ENCODE measurements around the gene CPED1. TPM values are rescaled to one million over a fixed set of nuclear protein-coding genes. Genes with fewer than 3 reads are reported as not detected.

CPED1 gene
- total RNA-seq, 1 donor from 2014 or later: not detected

DNA sequence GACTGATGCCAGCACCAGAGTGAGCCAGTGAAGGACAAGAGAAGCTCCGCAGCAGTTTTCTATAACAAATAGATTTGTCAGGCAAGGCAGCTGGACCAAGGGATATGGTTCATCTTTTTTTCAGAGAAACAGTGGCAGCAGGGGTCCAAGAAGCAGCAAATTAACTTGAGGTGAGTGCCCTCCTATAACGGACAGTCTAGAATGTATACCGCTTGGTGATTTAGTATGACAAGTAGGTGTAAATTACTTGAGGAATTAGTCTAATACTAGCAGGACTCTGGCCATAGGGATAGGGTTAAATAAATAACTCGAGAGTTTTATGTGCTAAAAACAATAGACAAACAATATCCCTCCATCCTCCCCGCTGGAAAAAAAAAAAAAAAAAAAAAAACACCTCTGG is 187.3 kb downstream of the CPED1 start:
- Histone ChIP-seq H3K9ac (no peak overlapping the region), H3K27me3 (no peaks in the 10 kb centered on the region), H3K4me3 (no peak overlapping the region), H3K4me2 (no peak overlapping the region), H3K27ac (no peak overlapping the region), H2AFZ (replicated peaks) (no peak overlapping the region), H4K20me1 (ENCODE audit: low read depth) (no peaks in the 10 kb centered on the region), H3K79me2 (ENCODE audit: low read depth) (no peaks in the 10 kb centered on the region), H3K4me1 (no peaks in the 10 kb centered on the region), H3F3A (ENCODE audit: low read depth) (no peaks in the 10 kb centered on the region), H3K36me3 (no peaks in the 10 kb centered on the region), H3K9me3 (ENCODE audit: low read depth) (no peaks in the 10 kb centered on the region)
- Mint-ChIP-seq H3K4me3 (no peak overlapping the region), H3K27me3 (ENCODE audit: insufficient read depth, low read depth) (no peaks in the 10 kb centered on the region), H3K4me1 (no peaks in the 10 kb centered on the region), H3K27ac (no peak overlapping the region), H3K9me3 (no peaks in the 10 kb centered on the region), H3K36me3 (no peaks in the 10 kb centered on the region)
- TF ChIP-seq, protein P1, sequence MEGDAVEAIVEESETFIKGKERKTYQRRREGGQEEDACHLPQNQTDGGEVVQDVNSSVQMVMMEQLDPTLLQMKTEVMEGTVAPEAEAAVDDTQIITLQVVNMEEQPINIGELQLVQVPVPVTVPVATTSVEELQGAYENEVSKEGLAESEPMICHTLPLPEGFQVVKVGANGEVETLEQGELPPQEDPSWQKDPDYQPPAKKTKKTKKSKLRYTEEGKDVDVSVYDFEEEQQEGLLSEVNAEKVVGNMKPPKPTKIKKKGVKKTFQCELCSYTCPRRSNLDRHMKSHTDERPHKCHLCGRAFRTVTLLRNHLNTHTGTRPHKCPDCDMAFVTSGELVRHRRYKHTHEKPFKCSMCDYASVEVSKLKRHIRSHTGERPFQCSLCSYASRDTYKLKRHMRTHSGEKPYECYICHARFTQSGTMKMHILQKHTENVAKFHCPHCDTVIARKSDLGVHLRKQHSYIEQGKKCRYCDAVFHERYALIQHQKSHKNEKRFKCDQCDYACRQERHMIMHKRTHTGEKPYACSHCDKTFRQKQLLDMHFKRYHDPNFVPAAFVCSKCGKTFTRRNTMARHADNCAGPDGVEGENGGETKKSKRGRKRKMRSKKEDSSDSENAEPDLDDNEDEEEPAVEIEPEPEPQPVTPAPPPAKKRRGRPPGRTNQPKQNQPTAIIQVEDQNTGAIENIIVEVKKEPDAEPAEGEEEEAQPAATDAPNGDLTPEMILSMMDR (IDR thresholded peaks at IDR 0.05): no peak
- no peak for TF ChIP-seq EZH2phosphoT487 (IDR thresholded peaks at IDR 0.05)
- TF ChIP-seq EZH2 (IDR thresholded peaks at IDR 0.05): no peak
- no peak for DNase-seq (ENCODE audit: low spot score)

DNA sequence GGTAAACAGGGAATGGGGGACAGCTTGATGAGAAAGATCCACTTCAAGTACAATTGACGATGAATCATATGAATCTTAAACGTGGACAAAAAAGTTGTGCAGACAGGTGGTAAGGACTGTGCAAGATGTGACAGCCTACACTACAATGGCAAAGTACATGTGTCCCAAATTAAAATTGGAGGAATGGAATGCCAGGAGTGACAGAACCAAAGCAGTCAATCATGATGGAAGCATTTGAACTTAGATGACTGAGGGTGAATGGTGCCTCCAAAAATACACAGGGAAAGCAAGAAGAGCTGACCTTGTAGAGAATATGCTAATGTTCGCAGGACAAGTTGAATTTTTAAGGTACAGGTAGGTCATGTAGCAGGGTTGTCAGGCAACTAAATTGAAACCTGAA is 189.9 kb downstream of the CPED1 start:
- Histone ChIP-seq H3K9me3 (ENCODE audit: low read depth) (no peaks in the 10 kb centered on the region), H3K4me3 (no peak overlapping the region), H3K9ac (no peak overlapping the region), H2AFZ (replicated peaks) (no peak overlapping the region), H4K20me1 (ENCODE audit: low read depth) (no peaks in the 10 kb centered on the region), H3K4me1 (no peaks in the 10 kb centered on the region), H3K36me3 (no peaks in the 10 kb centered on the region), H3K79me2 (ENCODE audit: low read depth) (no peaks in the 10 kb centered on the region), H3K4me2 (no peak overlapping the region), H3F3A (ENCODE audit: low read depth) (no peaks in the 10 kb centered on the region), H3K27me3 (no peaks in the 10 kb centered on the region), H3K27ac (no peak overlapping the region)
- Mint-ChIP-seq H3K36me3 (no peaks in the 10 kb centered on the region), H3K4me3 (no peak overlapping the region), H3K27ac (no peak overlapping the region), H3K27me3 (ENCODE audit: insufficient read depth, low read depth) (peaks cover 2% of the 10 kb centered on the region), H3K4me1 (no peaks in the 10 kb centered on the region), H3K9me3 (no peaks in the 10 kb centered on the region)
- TF ChIP-seq, protein P1 (IDR thresholded peaks at IDR 0.05): no peak
- TF ChIP-seq EZH2phosphoT487 (IDR thresholded peaks at IDR 0.05) (no peak), EZH2 (IDR thresholded peaks at IDR 0.05) (no peak)
- no peak for DNase-seq (ENCODE audit: low spot score)

DNA sequence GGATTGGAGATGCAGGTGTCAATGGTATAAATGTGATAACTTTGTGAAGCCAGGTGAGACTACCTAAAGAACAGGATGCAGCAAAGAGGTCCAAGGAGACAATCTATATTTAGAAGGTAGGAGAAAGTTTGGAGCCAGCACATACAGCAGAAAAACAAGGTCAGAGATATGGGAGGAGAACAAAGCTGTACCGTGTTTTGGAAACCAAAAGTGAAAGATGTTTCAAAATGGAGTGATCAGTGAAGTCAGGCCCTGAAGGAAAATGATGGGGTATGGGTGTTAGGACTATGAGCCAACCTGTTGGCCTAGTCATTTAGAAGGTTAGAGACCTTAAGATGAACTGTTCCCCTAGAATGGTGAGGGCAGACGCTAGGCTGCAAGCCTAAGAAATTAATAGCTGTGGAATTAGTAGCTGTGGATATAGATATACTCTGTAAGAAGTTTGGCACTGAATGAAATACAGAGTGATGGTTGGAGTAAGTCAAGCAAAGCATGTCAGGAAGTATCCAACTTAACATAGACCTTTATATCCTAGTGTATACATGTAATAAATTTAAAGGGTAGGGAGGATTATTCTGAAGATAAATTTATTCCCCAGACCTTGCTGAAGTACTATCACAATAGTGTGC is 190.5 kb downstream of the CPED1 start:
- H3K4me2 ChIP-seq: no peak overlapping the region
- H3K4me3 ChIP-seq: no peak overlapping the region
- H3K4me1 ChIP-seq: no peaks in the 10 kb centered on the region
- H3K27ac Mint-ChIP-seq: no peak overlapping the region
- no peaks in the 10 kb centered on the region for H3K9me3 Mint-ChIP-seq
- DNase-seq (ENCODE audit: low spot score): no peak
- no peaks in the 10 kb centered on the region for H3K79me2 ChIP-seq (ENCODE audit: low read depth)
- H3K9me3 ChIP-seq (ENCODE audit: low read depth): no peaks in the 10 kb centered on the region
- no peak overlapping the region for H3K9ac ChIP-seq
- no peak overlapping the region for H3K27ac ChIP-seq
- H3K4me3 Mint-ChIP-seq: no peak overlapping the region
- H3K36me3 Mint-ChIP-seq: no peaks in the 10 kb centered on the region
- H3F3A ChIP-seq (ENCODE audit: low read depth): no peaks in the 10 kb centered on the region
- H4K20me1 ChIP-seq (ENCODE audit: low read depth): no peaks in the 10 kb centered on the region
- H3K27me3 Mint-ChIP-seq (ENCODE audit: insufficient read depth, low read depth): peaks cover 2% of the 10 kb centered on the region
- no peaks in the 10 kb centered on the region for H3K36me3 ChIP-seq
- no peaks in the 10 kb centered on the region for H3K27me3 ChIP-seq
- no peaks in the 10 kb centered on the region for H3K4me1 Mint-ChIP-seq
- TF ChIP-seq, protein P1 (IDR thresholded peaks at IDR 0.05): no peak
- TF ChIP-seq EZH2phosphoT487 (IDR thresholded peaks at IDR 0.05) (no peak), EZH2 (IDR thresholded peaks at IDR 0.05) (no peak)
- H2AFZ ChIP-seq (replicated peaks): no peak overlapping the region
